SK-N-SH (cell line): ENCODE measurements around the gene TXNDC11. TPM values are rescaled to one million over a fixed set of nuclear protein-coding genes. Genes with fewer than 3 reads are reported as not detected.

ENCODE experiments used
- CTCF ChIA-PET: fragments of 300-600, 350-600 bp; formaldehyde crosslinking; extraction: SDS; loops from one replicate; lab custom pipeline; 2021; lab: Yijun Ruan, JAX
- POLR2A ChIA-PET: fragments of 350-600 bp; sonication (Branson Sonifier 250); formaldehyde crosslinking; extraction: SDS; loops from one replicate; lab custom pipeline; 2020; ENCODE audit warnings: antibody characterized with exemption, inconsistent platforms; lab: Yijun Ruan, JAX
- DNase-seq: peaks from one replicate; pipeline ENCODE4 v3.0.0; 2012
- H2AFZ ChIP-seq: fragments of 200-600 bp; sonication (generic); 2 replicates; pipeline ENCODE4 v1.8.1; 2016; ENCODE audit warnings: antibody characterized with exemption, mild to moderate bottlenecking, low read depth
- H3F3A ChIP-seq: fragments of 200-600 bp; sonication (generic); replicated peaks from 2 replicates; pipeline ENCODE3; 2016; ENCODE audit warnings: antibody characterized with exemption, mild to moderate bottlenecking; ENCODE audit not compliant: insufficient read depth
- H3K27ac ChIP-seq, 2 experiments: fragments of 200-500 bp in 1 of 2; fragments of 200-600 bp in 1 of 2; sonication (Bioruptor generic) in 1 of 2; sonication (generic), shearing (Covaris generic) in 1 of 2; 2 replicates each; pipeline versions ENCODE4 v1.5.1 to v1.6.1; 2014 to 2016; ENCODE audit warnings: low read depth in 2 of 2, inconsistent platforms in 1 of 2, low read length in 1 of 2, mild to moderate bottlenecking in 1 of 2, mixed read lengths in 1 of 2
- H3K27me3 ChIP-seq: fragments of 200-600 bp; sonication (generic), shearing (Covaris generic); 2 replicates; pipeline ENCODE4 v1.6.1; 2016; ENCODE audit warnings: mixed run types; ENCODE audit not compliant: insufficient read depth
- H3K36me3 ChIP-seq, 2 experiments: fragments of 200-500 bp in 1 of 2; fragments of 200-600 bp in 1 of 2; sonication (Bioruptor generic) in 1 of 2; sonication (generic) in 1 of 2; replicated peaks in 1 of 2; 2 replicates each; pipeline versions ENCODE3 to v1.5.1; 2014 to 2016; ENCODE audit warnings: low read length in 1 of 2, mild to moderate bottlenecking in 1 of 2; ENCODE audit not compliant: insufficient read depth in 2 of 2, control insufficient read depth in 1 of 2
- H3K4me1 ChIP-seq, 2 experiments: fragments of 200-500 bp in 1 of 2; fragments of 200-600 bp in 1 of 2; sonication (Bioruptor generic) in 1 of 2; sonication (generic), shearing (Covaris generic) in 1 of 2; 2 replicates each; pipeline versions ENCODE4 v1.5.1 to v1.6.1; 2014 to 2016; ENCODE audit warnings: low read depth in 1 of 2, low read length in 1 of 2, mixed run types in 1 of 2; ENCODE audit not compliant: insufficient read depth in 2 of 2, control insufficient read depth in 1 of 2
- H3K4me2 ChIP-seq: fragments of 200-600 bp; sonication (generic), shearing (Covaris generic); 2 replicates; pipeline ENCODE4 v1.6.1; 2017; ENCODE audit warnings: mixed run types
- H3K4me3 ChIP-seq, 2 experiments: fragments of 200-500 bp in 1 of 2; fragments of 200-600 bp in 1 of 2; sonication (Bioruptor generic) in 1 of 2; sonication (generic), shearing (Covaris generic) in 1 of 2; 2 replicates each; pipeline versions ENCODE4 v1.5.1 to v1.8.1; 2014 to 2016; ENCODE audit warnings: low read depth in 2 of 2, inconsistent platforms in 1 of 2, low read length in 1 of 2, mild to moderate bottlenecking in 1 of 2, mixed read lengths in 1 of 2, moderate library complexity in 1 of 2
- H3K79me2 ChIP-seq: fragments of 200-600 bp; sonication (generic); 2 replicates; pipeline ENCODE4 v1.8.1; 2017; ENCODE audit warnings: mild to moderate bottlenecking; ENCODE audit not compliant: insufficient read depth
- H3K9ac ChIP-seq: fragments of 200-600 bp; sonication (generic); 2 replicates; pipeline ENCODE4 v1.6.1; 2017; ENCODE audit warnings: mixed run types
- H3K9me2 ChIP-seq: fragments of 200-600 bp; sonication (generic); 2 replicates; pipeline ENCODE4 v1.6.1; 2017; ENCODE audit warnings: mixed run types
- H3K9me3 ChIP-seq: fragments of 200-600 bp; sonication (generic); 2 replicates; pipeline ENCODE4 v1.6.1; 2017; ENCODE audit warnings: mixed run types, mild to moderate bottlenecking, moderate library complexity
- H4K20me1 ChIP-seq: fragments of 200-600 bp; sonication (generic); 2 replicates; pipeline ENCODE4 v1.6.1; 2017; ENCODE audit warnings: mild to moderate bottlenecking, mixed run types; ENCODE audit not compliant: insufficient read depth
- CHD2 ChIP-seq: fragments of 150-350 bp; IDR thresholded peaks from 2 replicates; pipeline ENCODE4 v1.6.1; 2018; ENCODE audit warnings: low read length; ENCODE audit not compliant: partially characterized antibody
- ELF1 ChIP-seq: IDR thresholded peaks from 2 replicates; pipeline ENCODE4 v1.4.0; 2012
- EP300 ChIP-seq, 2 experiments: IDR thresholded peaks; 2 replicates each; pipeline versions ENCODE4 v1.4.0 to v1.6.1; 2012; ENCODE audit warnings: borderline replicate concordance in 1 of 2, low read depth in 1 of 2, low read length in 1 of 2
- EZH2phosphoT487 ChIP-seq: fragments of 200-600 bp; sonication (generic); IDR thresholded peaks from 2 replicates; pipeline ENCODE4 v1.6.1; 2017; ENCODE audit warnings: low read depth, mixed run types, mild to moderate bottlenecking, antibody characterized with exemption, moderate library complexity, borderline replicate concordance
- FOSL2 ChIP-seq: IDR thresholded peaks from 2 replicates; pipeline ENCODE4 v1.4.0; 2012; ENCODE audit warnings: low read depth, mild to moderate bottlenecking, moderate library complexity, borderline replicate concordance
- FOXM1 ChIP-seq: IDR thresholded peaks from 2 replicates; pipeline ENCODE4 v1.4.0; 2012; ENCODE audit warnings: low read depth, mild to moderate bottlenecking
- GABPA ChIP-seq: IDR thresholded peaks from 2 replicates; pipeline ENCODE4 v1.4.0; 2012; ENCODE audit warnings: low read depth, mild to moderate bottlenecking
- GATA2 ChIP-seq: sonication (generic); formaldehyde crosslinking; IDR thresholded peaks from 2 replicates; pipeline ENCODE4 v1.5.0; 2020; ENCODE audit warnings: mild to moderate bottlenecking, missing genetic modification reagents
- MXI1 ChIP-seq: IDR thresholded peaks from 2 replicates; pipeline ENCODE4 v1.6.1; 2012; ENCODE audit warnings: mild to moderate bottlenecking, low read depth, low read length, improper control_type of control experiment
- NFIC ChIP-seq: IDR thresholded peaks from 2 replicates; pipeline ENCODE4 v1.4.0; 2012; ENCODE audit warnings: borderline replicate concordance
- NRF1 ChIP-seq: IDR thresholded peaks from 2 replicates; pipeline ENCODE4 v1.6.1; 2012; ENCODE audit warnings: low read depth, mild to moderate bottlenecking, low read length
- POLR2AphosphoS5 ChIP-seq: IDR thresholded peaks from 2 replicates; pipeline ENCODE4 v1.6.1; 2012; ENCODE audit warnings: low read depth, low read length
- RCOR1 ChIP-seq: fragments of 150-350 bp; IDR thresholded peaks from 2 replicates; pipeline ENCODE4 v1.6.1; 2017; ENCODE audit warnings: antibody characterized with exemption, low read length
- TEAD4 ChIP-seq: IDR thresholded peaks from 2 replicates; pipeline ENCODE4 v1.4.0; 2012; ENCODE audit warnings: mild to moderate bottlenecking, borderline replicate concordance; ENCODE audit not compliant: insufficient read depth
- WGBS: methylation state at CpG from one replicate; pipeline ENCODE4 v1.1.6; 2017; ENCODE audit warnings: low lambda C conversion rate; 5-methylcytosine and 5-hydroxymethylcytosine counted together
- polyA plus RNA-seq, 3 experiments: library from polyadenylated mRNA; depleted of rRNA; stranded (reverse); fragments of >200 nt; gene quantifications; 2 replicates each; pipeline ENCODE4 v1.2.3, GENCODE V29; 2012
- TF ChIP-seq, protein P1 (sequence below): fragments of 200-600 bp; sonication (generic); IDR thresholded peaks from 2 replicates; pipeline ENCODE4 v1.6.1; 2017; ENCODE audit warnings: antibody characterized with exemption, mild to moderate bottlenecking, moderate library complexity
- TF ChIP-seq, protein P2 (sequence below): IDR thresholded peaks from 2 replicates; pipeline ENCODE4; 2012

The TXNDC11 gene
- polyA plus RNA-seq, 1 of the 3 experiments (the other 2 are of a cell fraction): 37.0 TPM

DNA sequence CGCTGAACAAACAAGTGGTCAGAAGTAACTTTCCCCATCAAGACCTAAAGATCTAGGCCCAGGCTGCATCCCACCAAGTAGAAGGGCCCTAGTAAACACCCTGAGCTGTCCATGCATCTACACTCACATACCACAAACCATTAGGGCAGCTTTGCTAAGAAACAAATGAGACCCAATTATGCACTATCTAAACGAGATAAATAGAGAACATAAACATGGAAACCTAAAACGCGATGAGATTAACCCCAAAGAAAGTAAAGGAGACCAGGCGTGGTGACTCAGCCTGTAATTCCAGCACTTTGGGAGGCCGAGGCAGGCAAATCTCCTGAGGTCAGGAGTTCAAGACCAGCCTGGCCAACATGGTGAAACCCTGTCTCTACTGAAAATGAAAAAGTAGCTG lies 5.8 kb downstream of the TXNDC11 start (continued):
- TF ChIP-seq, protein P1, sequence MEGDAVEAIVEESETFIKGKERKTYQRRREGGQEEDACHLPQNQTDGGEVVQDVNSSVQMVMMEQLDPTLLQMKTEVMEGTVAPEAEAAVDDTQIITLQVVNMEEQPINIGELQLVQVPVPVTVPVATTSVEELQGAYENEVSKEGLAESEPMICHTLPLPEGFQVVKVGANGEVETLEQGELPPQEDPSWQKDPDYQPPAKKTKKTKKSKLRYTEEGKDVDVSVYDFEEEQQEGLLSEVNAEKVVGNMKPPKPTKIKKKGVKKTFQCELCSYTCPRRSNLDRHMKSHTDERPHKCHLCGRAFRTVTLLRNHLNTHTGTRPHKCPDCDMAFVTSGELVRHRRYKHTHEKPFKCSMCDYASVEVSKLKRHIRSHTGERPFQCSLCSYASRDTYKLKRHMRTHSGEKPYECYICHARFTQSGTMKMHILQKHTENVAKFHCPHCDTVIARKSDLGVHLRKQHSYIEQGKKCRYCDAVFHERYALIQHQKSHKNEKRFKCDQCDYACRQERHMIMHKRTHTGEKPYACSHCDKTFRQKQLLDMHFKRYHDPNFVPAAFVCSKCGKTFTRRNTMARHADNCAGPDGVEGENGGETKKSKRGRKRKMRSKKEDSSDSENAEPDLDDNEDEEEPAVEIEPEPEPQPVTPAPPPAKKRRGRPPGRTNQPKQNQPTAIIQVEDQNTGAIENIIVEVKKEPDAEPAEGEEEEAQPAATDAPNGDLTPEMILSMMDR: no peak
- TF ChIP-seq MXI1: no peak

DNA sequence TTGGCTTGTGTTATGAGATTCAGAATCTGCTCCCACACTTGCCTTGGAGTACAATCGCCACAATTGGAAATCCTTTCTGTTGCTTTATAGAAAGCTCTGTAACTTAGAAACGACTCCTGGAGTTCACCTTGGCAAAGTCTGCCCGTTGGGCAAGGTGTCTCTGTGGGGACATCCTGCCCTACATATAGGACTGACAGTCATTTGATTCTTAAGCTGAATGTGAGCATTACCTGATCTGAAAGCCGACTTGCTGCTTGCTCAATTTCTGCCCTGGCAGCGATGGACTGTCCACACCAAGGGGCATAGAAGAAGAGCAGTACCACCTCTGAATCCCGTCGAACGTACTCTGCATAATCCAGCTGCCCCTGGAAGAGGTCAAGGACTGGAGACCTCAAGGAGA lies 6.9 kb downstream of the TXNDC11 start:
- Histone ChIP-seq H3K36me3 (peaks cover 40 to 57% of the 10 kb centered on the region in 2 experiments), H3F3A (no peaks in the 10 kb centered on the region), H3K27me3 (no peaks in the 10 kb centered on the region), H2AFZ (no peak overlapping the region), H3K9me3 (no peaks in the 10 kb centered on the region), H3K4me2 (no peak overlapping the region), H3K9me2 (no peaks in the 10 kb centered on the region), H3K4me1 (peaks cover 0 to 8% of the 10 kb centered on the region in 2 experiments; a peak in 2 of 4 replicates), H3K79me2 (peaks cover 91% of the 10 kb centered on the region), H3K4me3 (no peak overlapping the region), H3K27ac (no peak overlapping the region), H4K20me1 (peaks cover 42% of the 10 kb centered on the region), H3K9ac (no peak overlapping the region)
- CTCF ChIA-PET: interaction anchor here (1.0 kb wide), 1 partner anchor 340 kb away, joined by 3 read pairs; no protein-coding TSS in a partner anchor
- POLR2A ChIA-PET: no interaction called here
- no peak for DNase-seq
- WGBS: 88% methylated on average over 8 of the region's 8 CpGs
- TF ChIP-seq, protein P2, sequence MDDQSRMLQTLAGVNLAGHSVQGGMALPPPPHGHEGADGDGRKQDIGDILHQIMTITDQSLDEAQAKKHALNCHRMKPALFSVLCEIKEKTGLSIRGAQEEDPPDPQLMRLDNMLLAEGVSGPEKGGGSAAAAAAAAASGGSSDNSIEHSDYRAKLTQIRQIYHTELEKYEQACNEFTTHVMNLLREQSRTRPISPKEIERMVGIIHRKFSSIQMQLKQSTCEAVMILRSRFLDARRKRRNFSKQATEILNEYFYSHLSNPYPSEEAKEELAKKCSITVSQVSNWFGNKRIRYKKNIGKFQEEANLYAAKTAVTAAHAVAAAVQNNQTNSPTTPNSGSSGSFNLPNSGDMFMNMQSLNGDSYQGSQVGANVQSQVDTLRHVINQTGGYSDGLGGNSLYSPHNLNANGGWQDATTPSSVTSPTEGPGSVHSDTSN: no peak

DNA sequence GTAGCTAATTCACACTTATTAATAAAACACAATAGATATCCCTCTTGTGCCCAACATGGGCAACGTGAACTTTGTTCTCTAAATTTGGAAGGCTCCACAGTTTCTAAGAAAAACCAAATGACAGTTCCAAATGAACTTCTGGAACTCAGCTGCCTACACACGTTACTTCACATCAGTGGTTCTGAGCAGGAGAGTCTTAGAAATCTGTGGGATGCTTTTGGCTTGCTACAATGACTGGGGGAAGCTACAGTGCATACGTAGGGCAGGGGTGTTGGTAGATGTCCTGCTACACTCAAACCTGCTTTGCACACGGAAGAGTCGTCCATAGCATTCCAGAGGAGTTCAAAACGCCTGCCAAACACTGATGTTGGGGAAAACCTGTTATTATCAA lies 8.0 kb downstream of the TXNDC11 start:
- peaks cover 48 to 63% of the 10 kb centered on the region in 2 experiments for H3K36me3 ChIP-seq
- H2AFZ ChIP-seq: no peak overlapping the region
- H3K9me3 ChIP-seq: no peaks in the 10 kb centered on the region
- CTCF ChIA-PET: interaction anchor here (0.9 kb wide), 1 partner anchor 327 kb away, joined by 3 read pairs; no protein-coding TSS in a partner anchor
- H3K4me3 ChIP-seq: no peak overlapping the region
- no peak for DNase-seq
- H3F3A ChIP-seq: no peaks in the 10 kb centered on the region
- no peaks in the 10 kb centered on the region for H3K27me3 ChIP-seq
- peaks cover 82% of the 10 kb centered on the region for H3K79me2 ChIP-seq
- POLR2A ChIA-PET: interaction anchor here (1.1 kb wide), 1 partner anchor 8 kb away, joined by 4 read pairs; the partner anchor contains the start of gene TXNDC11
- no peak for TF ChIP-seq TEAD4
- no peak for TF ChIP-seq MXI1
- TF ChIP-seq RCOR1: no peak
- TF ChIP-seq, protein P2: no peak
- no peak for TF ChIP-seq EP300 (IDR thresholded peaks at IDR 0.05; ENCODE audit: borderline replicate concordance in 1 of 2, low read depth in 1 of 2, low read length in 1 of 2)
- TF ChIP-seq GABPA: no peak
- no peak for TF ChIP-seq POLR2AphosphoS5
- TF ChIP-seq ELF1: no peak
- TF ChIP-seq FOSL2: no peak
- no peak for TF ChIP-seq FOXM1
- TF ChIP-seq NRF1: no peak
- no peak for TF ChIP-seq NFIC
- no peak for TF ChIP-seq EZH2phosphoT487
- TF ChIP-seq CHD2: no peak
- TF ChIP-seq GATA2 (CRISPR knock-in tag): no peak
- H4K20me1 ChIP-seq: peaks cover 31% of the 10 kb centered on the region
- H3K9me2 ChIP-seq: no peaks in the 10 kb centered on the region
- 98% methylated on average over 6 of the region's 6 CpGs for WGBS
- no peak overlapping the region for H3K4me2 ChIP-seq
- H3K9ac ChIP-seq: no peak overlapping the region
- H3K4me1 ChIP-seq: peaks cover 0 to 7% of the 10 kb centered on the region in 2 experiments; a peak in 2 of 4 replicates
- H3K27ac ChIP-seq: no peak overlapping the region
